ENCODE data around the gene KCNMB2.

Gene KCNMB2

DNA sequence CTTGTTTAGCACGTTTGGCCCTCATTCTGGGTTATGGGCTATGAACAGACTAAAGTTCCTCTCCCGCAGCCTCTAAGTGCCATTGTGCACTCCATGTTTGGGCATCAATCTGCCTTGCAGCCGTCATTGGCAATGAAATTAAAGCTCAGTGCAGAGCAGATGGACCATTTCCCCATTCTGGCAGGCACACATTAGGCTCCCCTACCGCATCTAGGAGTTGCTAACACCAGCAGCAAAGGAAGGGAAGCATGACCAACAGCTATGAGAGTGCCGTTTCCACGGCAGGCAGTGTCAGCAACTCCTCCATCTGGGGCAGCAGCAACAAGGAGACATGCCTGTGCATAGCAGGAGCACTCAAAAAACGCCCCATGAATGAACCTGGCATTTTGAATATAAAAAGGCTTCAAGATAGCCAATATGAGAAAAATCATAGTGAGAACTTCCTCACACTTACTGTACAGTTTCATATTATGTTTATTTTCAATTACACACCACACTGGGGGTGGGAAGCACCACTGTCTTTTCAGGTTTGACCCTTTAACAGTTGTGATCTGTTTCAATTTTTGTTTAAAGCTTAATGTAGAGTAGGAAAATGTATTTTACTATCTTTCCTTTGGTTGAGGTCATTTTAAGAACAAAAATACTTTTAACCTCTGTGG lies 218.7 kb downstream of the KCNMB2 start:
- DNase-seq (ENCODE audit: low spot score), result no peak

DNA sequence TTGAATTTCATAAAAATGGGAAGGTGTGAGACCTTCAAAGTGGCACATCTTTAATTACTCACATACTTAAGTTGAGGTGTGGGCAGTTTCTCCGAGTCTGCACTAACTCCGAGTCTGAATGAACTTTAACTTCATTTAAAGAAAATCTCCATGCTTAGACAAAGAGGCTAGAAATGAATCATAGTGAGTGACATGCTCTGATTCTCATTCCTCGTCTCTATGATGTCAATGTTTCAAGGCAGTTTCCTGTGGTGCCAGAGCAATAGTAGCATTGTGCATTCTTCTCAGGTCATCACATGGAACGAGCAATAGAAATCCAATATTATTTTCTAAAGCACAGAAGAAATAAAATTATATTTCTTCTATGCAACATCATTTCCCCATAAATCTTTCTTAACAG lies 224.8 kb downstream of the KCNMB2 start:
- no peak for DNase-seq (ENCODE audit: low spot score)

DNA sequence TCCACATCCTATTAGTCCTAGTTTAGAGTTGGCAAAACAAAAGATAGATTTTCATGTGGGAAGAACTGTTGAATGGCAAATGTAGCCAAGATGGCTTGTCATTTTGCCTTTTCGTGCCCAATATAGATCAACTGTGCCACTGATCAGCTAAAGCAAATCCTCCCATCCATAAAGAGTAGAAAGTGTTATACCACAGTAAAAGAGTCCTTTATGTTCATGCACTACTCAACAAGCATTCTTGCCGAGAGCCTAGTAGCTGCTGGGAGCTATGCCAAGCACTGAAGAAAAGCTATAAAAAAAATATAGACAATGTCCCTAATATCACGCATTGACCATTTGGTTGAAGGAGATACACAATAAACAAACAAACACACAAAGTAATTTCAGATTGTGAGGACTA lies 225.2 kb downstream of the KCNMB2 start:
- DNase-seq (ENCODE audit: low spot score), result no peak

DNA sequence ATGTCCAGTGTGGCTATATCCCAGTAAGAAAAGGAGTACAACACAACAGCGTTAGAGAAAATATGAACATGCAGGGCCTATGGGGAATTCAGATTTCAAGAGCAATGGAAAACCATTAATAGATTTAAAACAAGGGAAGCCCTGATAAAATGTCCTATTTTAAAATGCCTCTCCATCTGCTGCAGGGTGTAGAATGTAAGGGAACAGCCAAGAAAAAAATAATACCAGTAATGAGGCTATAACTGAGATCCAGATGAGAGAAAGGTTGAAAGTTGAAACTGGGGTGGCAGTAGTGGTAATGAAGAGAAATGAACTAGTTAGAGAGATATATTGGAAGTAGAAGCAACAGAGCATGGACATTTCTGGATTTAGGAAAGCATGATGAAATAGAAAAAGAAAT lies 226.1 kb downstream of the KCNMB2 start:
- no peak for DNase-seq (ENCODE audit: low spot score)

DNA sequence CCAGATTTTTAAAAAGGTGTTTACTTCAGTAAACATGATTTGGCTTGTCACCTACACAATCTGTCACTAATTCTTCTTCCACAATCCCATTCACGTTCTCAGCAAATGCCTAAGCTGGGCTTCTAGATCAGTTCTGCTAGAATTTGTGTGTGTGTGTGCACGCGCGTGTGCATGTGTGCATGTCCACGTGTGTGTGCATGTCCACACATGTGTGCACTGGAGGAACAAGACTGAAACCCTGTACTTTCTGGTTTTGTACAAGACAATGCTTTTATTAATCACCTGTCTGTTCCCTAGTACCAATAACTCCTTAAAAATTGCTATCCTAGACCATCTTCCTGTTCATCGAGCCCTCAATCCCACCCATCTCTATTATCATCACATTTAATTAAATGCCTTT lies 229.2 kb downstream of the KCNMB2 start:
- no peak for DNase-seq (ENCODE audit: low spot score)

DNA sequence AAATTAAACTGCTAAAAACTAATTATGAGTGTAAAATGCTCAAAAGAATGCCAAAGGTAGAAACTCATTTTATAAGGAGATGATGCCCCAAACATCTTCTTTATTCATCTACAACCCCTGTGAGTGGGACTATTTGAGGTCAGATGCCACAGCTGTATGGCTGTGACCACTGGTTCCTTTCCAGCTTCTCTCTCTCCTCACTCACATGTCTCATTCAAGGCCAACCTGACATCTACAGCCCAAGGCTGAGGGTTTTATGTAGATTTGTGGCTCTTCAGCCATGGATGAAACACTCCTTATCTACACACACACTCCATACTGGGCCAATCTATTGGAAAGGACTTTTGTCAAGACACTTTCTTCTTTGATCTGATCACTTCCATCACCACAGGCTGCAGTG lies 231.3 kb downstream of the KCNMB2 start:
- no peak for DNase-seq (ENCODE audit: low spot score)

DNA sequence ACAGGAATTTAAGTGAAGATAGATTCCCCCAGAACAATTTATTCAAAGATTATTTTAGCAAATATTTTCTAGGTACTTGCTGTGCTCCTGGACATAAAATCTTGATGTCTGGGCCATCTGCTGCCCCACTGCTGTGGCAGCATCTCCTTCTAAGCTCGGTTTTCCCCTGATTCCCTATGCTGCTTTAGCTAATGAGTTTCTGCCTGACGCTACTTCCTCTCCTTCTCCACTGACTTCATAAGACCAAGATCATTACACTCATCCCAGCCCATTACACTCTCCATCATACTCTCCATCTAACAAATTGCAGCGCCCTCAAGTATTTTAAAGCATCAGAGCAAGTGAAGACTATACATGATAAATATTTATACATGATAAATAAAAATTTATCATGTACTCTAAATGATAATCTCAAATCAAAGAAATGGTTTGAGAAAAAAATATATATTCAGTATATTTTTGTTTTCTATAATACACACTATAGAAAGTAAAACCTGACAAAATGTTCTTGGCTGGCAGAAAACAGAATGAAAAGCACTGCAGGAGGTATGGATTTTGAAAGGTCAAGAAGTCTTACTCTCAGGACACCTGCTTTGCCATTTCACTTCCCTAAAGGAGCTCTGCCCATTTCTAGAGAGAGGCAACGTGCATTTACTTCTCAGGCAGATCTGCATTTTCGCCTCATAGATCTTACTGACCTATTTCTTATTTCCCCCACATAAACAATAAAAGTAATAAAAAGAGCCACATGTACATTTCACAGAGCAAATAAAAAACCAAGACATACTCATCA lies 232.0 kb downstream of the KCNMB2 start:
- no peak for DNase-seq (ENCODE audit: low spot score)

DNA sequence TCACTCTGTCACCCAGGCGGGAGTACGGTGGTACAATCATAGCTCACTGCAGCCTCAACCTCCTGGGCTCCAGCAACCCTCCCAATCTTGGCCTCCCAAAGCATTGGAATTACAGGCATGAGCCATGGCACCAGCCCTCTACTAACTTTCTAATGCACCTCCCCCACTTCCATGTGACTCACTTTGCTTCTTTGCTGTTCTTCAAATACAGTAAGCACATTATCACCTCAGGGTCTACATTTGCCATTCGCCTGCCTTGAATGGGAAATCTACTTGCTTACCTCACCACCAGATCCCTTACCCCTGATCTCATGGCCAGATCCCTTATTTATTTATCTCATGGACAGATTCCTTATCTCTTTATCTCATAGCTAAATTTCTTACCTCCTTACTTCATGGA lies 235.3 kb downstream of the KCNMB2 start:
- DNase-seq (ENCODE audit: low spot score), result no peak

DNA sequence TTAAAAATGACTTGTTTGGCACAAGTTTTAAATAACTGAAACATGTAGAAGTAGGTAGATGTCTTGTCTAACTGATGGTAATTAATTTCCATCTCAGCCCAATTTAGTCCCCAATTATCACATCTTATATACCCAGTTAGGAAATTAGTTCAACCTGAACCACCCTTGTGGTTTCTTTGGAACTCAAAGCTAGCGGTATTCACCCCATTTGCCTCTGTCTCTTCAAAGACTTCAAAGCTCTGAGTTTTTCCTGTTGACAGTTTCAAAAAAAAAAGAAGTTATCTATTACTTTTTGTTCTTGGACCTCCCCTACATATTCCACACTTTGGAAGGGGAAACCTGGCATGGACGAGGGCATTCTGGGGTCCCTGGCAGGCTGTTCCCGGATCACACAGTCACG lies 236.5 kb downstream of the KCNMB2 start:
- no peak for DNase-seq (ENCODE audit: low spot score)

DNA sequence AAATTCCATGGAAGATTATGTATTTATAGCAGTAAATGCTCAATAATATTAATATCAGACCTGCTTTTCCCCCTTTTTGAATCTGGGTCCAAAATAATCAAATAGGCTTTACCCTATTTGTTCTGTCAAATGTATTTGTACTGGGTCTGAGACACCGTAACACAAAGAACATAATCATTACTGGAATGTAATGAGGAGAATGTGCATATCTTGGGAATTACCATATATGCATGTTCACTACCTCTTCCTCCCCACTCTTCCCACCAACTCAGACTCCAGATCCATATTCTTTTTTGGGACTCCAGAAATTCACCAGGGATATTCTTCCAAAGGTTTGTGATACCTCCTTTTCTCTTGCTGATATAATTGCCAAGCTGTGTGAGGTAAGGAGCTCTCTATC lies 237.1 kb downstream of the KCNMB2 start:
- DNase-seq (ENCODE audit: low spot score), result no peak

DNA sequence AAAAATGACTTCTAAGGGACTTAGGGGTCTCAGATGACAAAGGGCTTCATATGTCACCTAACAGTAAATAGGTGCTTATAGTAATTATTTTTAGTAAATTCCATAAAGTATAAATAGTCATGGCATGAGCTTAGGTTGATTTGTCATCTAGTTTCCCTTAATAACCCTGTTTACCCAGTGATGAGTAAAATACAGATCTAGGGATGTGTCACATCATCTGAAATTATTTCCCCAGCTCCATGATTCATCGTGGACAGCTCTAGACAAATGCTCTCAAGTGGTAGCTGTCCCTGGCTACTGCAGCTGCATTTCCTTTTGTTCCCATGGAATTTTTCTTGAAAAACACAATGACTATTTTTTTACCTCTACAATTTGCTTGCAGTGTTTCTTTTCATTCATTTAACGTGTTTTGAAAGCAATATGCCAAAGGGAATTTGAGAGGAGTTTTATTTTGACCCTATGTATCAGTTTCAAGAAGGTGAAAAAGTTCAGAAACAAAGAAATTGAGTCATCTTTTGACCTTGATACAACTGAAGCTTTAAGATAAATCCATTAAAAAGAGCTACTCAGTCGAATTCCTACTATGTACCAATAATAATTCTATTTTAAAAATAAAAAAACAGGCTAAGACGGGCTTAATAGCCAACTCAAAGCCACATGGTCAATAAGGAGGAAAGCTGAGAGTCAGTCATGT lies 241.6 kb downstream of the KCNMB2 start:
- DNase-seq (ENCODE audit: low spot score), result peak; percentile 83

DNA sequence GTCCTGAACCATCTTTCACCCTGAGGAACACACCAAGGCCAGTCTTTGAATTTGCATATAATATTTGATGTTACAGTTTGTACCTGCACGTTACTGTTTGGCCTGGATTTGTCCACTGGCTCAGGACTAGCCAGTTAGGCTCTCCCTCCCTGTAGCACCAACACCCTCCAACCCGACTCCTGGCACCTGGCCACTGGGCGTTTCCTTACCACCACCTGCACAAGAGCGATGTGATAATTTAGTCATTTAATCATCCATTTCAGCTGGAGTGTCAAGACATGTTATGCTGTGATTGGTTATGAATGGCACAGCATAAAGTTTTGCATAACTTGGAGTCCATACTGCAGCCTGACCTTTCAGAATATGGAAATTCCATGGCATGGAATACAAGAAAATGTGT lies 242.4 kb downstream of the KCNMB2 start:
- DNase-seq (ENCODE audit: low spot score), result no peak

DNA sequence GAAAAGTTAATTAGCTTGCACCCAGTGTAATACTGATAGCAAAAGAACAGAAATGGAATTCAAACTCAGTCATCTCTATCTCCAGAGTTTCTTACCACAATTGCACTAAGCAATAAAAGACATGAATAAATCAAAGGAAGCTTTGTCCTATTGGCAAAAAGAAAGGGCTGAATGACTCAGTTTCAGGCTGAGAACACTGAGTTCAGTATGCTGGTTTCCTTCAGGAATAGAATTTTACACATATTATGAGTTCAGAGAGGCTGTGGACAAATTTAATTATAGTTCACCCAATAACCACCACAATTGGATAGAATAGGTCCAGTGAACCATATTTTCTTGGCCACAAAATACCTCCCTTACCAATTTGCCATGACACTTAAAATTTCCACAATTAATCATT lies 249.7 kb downstream of the KCNMB2 start:
- DNase-seq (ENCODE audit: low spot score), result no peak

DNA sequence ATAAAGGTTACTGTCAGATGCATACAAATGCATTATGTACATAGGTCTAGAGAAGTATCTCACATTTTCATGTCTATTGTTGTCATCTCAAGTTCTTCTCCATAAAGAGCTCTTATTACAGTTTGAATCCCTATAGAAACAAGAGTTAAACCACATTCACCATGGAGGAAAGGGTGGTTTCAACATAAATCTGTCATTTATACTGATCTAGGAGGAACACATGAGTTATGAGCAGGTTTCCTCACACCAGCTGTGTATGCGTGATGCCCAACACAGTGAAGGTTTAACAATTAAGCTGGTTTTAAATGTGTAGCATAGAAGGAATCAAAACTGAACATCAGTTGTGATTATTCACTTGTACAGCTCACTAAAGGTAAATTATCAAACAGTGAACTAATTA lies 251.7 kb downstream of the KCNMB2 start:
- DNase-seq (ENCODE audit: low spot score), result no peak

DNA sequence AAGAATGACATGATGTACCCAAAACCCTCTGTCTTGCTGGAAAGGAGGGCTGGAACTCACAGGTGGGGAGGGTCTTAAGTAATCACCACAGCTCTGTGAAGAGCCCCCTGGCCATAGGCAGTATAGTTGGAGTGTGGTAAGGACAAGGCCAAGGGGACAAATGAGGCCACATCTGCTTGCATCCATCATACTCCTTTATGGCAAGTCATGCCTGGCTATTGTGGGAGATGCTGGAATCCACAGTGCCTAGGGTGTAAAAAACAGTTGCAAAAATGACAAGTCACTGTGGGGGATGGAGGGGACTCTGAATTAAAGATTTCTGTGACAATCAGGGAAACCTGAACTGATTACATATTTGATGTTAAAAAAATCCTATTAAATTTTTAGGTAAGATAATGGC lies 258.5 kb downstream of the KCNMB2 start:
- no peak for DNase-seq (ENCODE audit: low spot score)

DNA sequence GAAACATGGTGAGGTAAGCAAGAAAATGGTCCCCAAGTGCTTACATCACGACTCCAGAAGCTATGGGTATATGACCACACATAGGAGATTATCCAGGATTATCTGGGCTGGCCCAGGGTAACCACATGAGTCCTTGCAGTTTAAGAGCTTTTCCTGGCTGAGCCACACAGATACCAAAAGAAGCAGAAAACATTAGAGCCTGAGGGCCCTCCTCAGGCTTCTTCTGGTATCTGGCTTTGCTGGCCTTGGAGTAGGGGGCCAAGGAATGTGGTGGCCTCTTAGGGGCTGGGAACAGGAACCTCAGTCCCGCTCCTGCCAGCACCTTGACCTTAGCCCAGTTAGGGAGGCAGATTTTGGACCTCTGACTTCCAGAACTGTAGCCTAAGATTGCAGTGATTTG lies 259.1 kb downstream of the KCNMB2 start:
- no peak for DNase-seq (ENCODE audit: low spot score)

DNA sequence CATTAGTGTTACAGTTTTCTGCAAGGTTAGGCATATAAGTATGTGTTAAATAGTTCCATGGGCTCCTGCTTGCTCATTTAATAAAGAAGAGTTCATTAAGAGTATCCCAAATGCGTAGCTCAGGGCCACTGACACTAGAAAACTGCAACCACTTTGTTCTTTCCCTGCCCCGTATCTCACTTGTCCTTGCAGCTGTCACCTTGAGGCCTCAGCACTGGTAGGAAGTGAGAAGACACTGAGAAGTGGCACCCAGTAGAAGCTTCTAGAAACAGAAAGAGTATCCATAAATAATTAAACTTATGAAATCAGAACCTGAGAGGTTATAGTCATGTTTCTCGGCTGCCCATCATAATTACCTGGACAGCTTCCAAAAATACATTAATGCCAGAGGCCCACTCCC lies 266.0 kb downstream of the KCNMB2 start:
- no peak for DNase-seq (ENCODE audit: low spot score)

DNA sequence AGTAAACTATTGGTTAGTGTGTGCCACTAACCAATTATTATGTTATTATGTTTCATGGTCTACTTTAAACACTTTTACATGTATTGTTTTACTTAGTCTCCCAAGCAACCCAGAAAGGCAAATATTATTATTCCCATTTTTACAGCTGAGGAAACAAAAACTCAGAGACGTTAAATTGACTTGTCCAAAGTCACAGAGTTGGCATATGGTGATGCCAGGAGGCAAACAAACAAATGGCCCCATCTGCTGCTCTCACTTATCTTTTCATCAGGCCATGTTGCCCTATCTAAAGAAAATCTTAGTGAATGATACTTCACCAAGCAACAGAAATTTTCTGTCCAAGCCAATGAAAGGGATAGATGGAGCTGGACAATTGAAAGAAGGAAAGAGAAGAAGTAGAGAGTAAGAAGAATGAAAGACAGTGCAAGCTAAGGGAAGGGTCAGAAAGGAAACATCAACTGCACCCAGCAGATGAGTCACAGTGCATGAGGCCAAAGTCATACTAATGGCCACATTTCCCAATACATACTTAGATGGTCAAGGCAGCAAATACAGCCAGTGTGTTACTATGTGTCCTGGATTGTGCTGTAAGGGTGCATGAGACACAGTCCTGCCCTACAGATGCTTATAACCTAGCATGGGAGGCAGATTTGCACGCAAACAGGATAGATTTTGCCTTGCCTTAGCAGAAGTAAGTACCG lies 266.9 kb downstream of the KCNMB2 start:
- no peak for DNase-seq (ENCODE audit: low spot score)

DNA sequence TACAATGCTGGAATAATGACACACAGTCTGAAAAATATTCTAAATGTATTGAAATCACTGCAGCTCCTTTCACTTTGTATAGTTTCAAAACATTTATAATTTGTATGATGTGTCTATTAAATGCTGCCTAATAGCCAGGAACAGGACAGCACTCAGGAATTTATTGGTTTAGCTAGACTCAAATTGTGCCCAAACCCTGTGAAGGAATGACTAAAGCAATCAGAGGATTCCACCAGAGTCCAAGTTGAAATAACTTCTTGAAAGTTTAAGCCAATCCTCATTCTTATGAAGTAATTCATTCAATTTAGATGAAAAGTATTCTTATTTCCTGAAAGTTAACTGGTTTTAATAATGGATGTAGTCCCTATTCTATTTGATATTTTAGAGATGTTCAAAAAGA lies 268.4 kb downstream of the KCNMB2 start:
- no peak for DNase-seq (ENCODE audit: low spot score)

DNA sequence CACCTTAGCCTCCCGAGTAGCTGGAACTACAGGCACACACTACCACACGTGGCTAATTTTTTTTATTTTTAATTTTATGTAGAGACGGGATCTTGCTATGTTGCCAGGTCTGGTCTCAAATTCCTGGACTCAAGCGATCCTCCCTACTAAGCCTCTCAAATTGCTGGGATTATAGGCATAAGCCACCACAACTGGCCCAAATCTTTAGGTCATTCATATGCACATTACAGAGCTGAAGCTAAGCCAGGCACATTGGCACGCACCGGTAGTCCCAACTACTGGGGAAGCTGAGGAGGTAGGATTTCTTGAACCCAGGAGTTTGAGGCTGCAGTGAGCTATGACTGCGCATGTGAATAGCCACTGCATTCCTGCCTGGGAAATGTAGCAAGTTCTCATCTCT lies 269.5 kb downstream of the KCNMB2 start:
- no peak for DNase-seq (ENCODE audit: low spot score)

DNA sequence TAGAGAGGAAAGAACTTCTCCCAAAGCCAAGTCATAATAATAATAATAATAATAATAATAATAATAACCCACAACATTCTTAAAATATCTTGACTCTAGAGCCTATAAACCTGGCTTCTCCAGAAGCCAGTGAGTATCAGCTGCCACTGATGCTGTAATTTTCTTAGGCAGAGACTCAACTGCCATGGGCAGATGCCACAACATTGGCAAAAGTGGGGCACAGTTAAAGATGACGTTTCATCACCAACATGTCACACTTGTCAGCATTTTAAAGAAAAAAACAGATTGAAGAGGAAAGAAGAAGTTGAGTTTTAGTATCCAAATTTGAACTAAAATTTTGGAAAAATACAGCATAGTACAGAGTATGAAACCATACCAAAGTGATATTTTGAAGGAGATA lies 270.4 kb downstream of the KCNMB2 start:
- DNase-seq (ENCODE audit: low spot score), result no peak

DNA sequence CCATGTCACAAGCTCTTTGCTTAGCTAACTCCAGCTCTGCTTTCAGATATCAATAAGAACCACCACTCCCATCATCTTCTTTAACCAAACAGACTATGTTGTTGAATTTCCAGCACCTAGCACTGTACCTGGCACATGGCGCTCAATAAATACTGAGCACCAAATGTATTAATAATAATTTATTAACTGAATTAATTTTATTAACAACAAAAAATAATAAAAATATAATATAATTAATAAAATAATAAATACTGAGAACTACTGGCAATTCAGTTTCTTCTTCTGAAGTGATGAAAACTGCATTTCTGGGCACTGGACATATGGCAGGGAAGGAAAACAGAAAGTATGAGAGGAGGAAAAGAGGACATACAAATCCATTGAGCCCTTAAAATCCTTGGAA lies 271.5 kb downstream of the KCNMB2 start:
- DNase-seq (ENCODE audit: low spot score), result no peak

DNA sequence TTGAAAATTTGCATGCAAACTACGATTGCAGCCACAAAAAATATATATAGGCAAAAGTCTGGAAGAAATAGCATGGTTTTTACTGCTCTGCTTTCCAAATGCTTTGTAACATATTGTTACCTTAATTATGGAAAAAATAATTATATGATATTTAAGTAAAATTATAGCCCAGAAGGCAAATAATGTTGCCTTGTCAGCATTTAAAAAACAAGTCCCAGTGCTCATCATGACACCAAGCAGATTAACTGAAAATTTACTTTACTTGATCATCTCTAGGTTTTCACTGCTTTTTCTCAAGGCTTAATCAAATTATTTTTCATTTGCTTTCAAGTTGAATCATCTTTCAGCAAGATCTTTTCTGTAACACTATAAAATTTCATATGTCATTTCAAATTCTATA lies 272.5 kb downstream of the KCNMB2 start:
- no peak for DNase-seq (ENCODE audit: low spot score)
